Effector memory CD8-positive, alpha-beta T cell (primary cell): ENCODE data around the gene GPATCH2.
"Not testable (repeated sequence)": the region's sequence is repeated elsewhere in the genome, so short reads cannot be mapped to it uniquely, and the experiment has no call there.

ENCODE experiments used
- ATAC-seq: fragments of 150-1000 bp; cut with Tn5 transposase; replicated peaks from 2 replicates; pipeline ENCODE4 v1.10.0; 2021; ENCODE audit warnings: mild to moderate bottlenecking, moderate library complexity
- DNase-seq, 3 experiments: peaks; one replicate each; pipeline ENCODE4 v3.0.0; 2021
- H3K27ac Mint-ChIP-seq, 2 donors: one replicate each; pipeline ENCODE4 v1.8.0; 2022; ENCODE audit warnings: mild to moderate bottlenecking in 2 of 2, mixed read lengths in 2 of 2, moderate library complexity in 2 of 2
- H3K27me3 Mint-ChIP-seq, 2 donors: one replicate each; pipeline ENCODE4 v1.8.0; 2022; ENCODE audit warnings: mixed read lengths in 2 of 2
- H3K36me3 Mint-ChIP-seq: one replicate; pipeline ENCODE4 v1.8.0; 2022; ENCODE audit warnings: mild to moderate bottlenecking, moderate library complexity, mixed read lengths; ENCODE audit not compliant: insufficient read depth
- H3K4me1 Mint-ChIP-seq, 2 donors: one replicate each; pipeline ENCODE4 v1.8.0; 2022; ENCODE audit warnings: low read depth in 2 of 2, mixed read lengths in 2 of 2
- H3K4me3 Mint-ChIP-seq, 2 donors: one replicate each; pipeline ENCODE4 v1.8.0; 2022; ENCODE audit warnings: mild to moderate bottlenecking in 2 of 2, mixed read lengths in 2 of 2, moderate library complexity in 2 of 2
- H3K9me3 Mint-ChIP-seq, 2 donors: one replicate each; pipeline ENCODE4 v1.8.0; 2022; ENCODE audit warnings: mixed read lengths in 2 of 2

GPATCH2 gene

DNA sequence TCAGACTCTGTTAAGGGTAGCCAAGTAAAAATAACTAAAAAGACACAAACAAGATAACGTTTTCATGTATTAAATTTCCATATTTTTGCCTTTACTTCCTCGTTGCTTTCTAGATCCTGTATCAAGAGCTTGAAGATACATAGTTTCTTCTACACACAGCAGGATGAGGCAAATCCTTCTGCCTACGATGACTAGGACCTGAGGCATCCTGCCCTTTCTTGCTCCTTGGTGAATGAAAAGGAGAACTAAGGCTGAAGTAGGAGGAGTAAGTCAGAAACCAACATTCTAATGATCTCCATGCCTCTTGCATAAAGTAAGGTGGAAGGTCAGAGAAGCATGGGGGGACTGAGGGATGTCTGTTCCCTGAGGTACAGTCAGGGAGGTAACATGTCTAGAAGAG is 102.6 kb downstream of the GPATCH2 start:
- DNase-seq (no peak), ATAC-seq (no peak)
- Mint-ChIP-seq H3K36me3 (no peaks in the 10 kb centered on the region), H3K27ac (no peak overlapping the region), H3K27me3 (no peaks in the 10 kb centered on the region), H3K4me3 (no peak overlapping the region), H3K9me3 (peaks cover 0 to 8% of the 10 kb centered on the region in 2 donors), H3K4me1 (peaks cover 0 to 5% of the 10 kb centered on the region in 2 donors)

DNA sequence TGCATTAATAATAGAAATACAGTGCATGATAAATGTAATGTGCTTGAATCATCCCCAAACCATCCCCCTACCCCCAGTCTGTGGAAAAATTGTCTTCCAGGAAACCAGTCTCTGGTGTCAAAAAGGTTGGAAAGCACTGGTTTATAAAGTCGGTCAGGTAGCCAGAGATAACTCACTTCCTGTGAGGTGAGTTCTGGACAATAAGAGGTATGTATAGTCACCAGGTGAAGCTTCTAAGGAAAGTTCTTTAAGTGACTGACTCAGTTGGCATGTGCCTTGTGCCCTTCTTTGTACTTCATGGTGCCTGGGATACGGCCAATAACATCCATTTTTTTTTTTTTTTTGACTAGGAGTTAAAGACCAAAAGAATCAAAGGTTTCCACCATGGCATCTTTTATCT is 103.7 kb downstream of the GPATCH2 start:
- peaks cover 0 to 5% of the 10 kb centered on the region in 2 donors for H3K4me1 Mint-ChIP-seq
- H3K27ac Mint-ChIP-seq = no peak overlapping the region
- peaks cover 0 to 8% of the 10 kb centered on the region in 2 donors for H3K9me3 Mint-ChIP-seq
- ATAC-seq = no peak
- H3K36me3 Mint-ChIP-seq = no peaks in the 10 kb centered on the region
- no peak overlapping the region for H3K4me3 Mint-ChIP-seq
- no peak for DNase-seq
- H3K27me3 Mint-ChIP-seq = no peaks in the 10 kb centered on the region

DNA sequence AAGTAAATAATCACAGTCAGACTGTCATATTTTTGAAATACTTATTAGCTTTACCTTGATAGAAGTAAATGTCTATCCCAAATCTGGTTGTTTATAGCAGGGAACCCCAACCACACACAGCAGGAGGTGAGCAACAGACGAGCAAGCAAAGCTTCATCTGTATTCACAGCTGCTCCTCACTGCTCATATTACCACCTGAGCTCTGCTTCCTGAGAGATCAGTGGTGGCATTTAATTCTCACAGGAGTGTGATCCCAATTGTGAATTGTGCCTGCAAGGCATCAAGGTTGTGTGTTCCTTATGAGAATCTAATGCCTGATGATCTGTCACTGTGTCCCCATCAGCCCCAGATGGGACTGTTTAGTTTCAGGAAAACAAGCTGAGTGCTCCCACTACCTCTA is 104.3 kb downstream of the GPATCH2 start:
- Mint-ChIP-seq H3K9me3 (peaks cover 0 to 8% of the 10 kb centered on the region in 2 donors), H3K4me1 (peaks cover 0 to 5% of the 10 kb centered on the region in 2 donors), H3K4me3 (no peak overlapping the region), H3K27ac (no peak overlapping the region), H3K27me3 (no peaks in the 10 kb centered on the region), H3K36me3 (no peaks in the 10 kb centered on the region)
- no peak for ATAC-seq
- DNase-seq = no peak

DNA sequence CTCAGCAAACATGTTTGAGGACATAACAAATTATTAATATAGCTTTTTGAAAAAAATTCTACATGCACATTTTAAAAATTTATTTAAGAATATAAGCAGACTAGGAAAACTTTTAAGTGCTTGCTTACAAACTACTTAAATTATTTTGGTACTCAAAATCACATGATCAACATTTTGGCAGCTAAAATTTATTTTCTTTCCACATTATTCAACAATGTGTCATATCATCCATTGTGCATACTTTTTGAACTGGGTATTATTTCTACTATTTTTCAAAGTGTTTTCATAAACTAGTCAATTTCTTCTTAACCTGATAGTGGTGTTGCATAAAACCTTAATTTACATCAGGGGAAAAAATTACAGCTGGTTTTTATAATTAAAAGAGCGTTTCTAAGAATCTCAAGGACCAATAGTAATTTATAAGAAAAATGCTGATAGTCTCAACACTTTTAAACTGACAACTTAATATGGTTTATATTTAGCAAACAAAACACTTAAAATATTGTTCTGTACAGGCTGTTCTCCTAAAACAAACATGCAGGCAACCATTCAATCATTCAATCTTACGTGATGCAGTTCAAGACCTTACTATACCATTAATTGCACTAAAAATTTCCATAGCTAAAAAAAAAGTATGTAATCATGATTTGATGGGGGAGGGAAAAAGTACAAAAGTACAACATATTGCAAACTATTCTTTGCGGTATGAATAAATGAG is 105.0 kb downstream of the GPATCH2 start:
- H3K9me3 Mint-ChIP-seq = peaks cover 0 to 8% of the 10 kb centered on the region in 2 donors
- no peaks in the 10 kb centered on the region for H3K27me3 Mint-ChIP-seq
- H3K4me1 Mint-ChIP-seq = peaks cover 0 to 5% of the 10 kb centered on the region in 2 donors
- DNase-seq = no peak
- no peak overlapping the region for H3K27ac Mint-ChIP-seq
- ATAC-seq = no peak
- H3K36me3 Mint-ChIP-seq = no peaks in the 10 kb centered on the region
- H3K4me3 Mint-ChIP-seq = no peak overlapping the region

DNA sequence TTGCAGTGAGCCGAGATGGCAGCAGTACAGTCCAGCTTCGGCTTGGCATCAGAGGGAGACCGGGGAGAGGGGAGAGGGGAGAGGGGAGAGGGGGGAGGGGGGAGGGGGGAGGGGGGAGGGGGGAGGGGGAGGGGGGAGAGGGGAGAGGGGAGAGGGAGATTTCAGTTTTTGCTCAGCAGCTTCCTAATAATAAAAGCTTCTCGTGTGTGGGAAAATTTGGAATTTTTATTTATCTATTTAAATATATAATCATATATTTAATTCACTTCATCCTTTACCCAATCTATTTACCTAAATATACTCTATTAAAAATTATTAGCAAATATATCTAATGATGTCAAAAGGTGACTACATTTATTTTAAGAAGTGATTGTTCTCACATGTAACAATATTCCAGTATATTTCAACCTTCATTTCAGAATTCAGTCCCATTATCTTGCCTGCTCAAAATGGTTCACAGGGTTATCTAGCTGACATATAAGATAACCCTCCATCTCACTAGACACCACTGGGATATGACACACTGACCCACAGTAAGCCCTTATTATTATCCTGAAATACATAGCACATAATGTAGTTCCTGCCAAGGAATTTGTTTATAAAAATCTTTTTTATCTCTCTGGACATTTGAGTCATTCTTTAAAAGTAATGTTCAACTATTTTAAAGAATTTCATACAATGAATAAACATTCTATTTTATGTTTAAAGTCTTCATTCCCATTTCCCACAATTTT is 105.9 kb downstream of the GPATCH2 start:
- peaks cover 0 to 5% of the 10 kb centered on the region in 2 donors for H3K4me1 Mint-ChIP-seq
- no peaks in the 10 kb centered on the region for H3K36me3 Mint-ChIP-seq
- ATAC-seq = no peak
- no peak for DNase-seq
- H3K9me3 Mint-ChIP-seq = peaks cover 0 to 8% of the 10 kb centered on the region in 2 donors
- no peak overlapping the region for H3K27ac Mint-ChIP-seq
- no peaks in the 10 kb centered on the region for H3K27me3 Mint-ChIP-seq
- H3K4me3 Mint-ChIP-seq = no peak overlapping the region

DNA sequence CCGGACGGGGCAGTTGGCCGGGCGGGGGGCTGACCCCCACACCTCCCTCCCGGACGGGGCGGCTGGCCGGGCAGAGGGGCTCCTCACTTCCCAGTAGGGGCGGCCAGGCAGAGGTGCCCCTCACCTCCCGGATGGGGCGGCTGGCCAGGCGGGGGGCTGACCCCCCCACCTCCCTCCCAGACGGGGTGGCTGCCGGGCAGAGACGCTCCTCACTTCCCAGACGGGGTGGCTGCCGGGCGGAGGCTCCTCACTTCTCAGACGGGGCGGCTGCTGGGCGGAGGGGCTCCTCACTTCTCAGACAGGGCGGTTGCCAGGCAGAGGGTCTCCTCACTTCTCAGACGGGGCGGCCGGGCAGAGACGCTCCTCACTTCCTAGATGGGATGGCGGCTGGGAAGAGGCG is 107.0 kb downstream of the GPATCH2 start:
- not testable (repeated sequence) for H3K4me1 Mint-ChIP-seq, H3K27me3 Mint-ChIP-seq, DNase-seq, ATAC-seq, H3K9me3 Mint-ChIP-seq, H3K27ac Mint-ChIP-seq, H3K4me3 Mint-ChIP-seq, H3K36me3 Mint-ChIP-seq

DNA sequence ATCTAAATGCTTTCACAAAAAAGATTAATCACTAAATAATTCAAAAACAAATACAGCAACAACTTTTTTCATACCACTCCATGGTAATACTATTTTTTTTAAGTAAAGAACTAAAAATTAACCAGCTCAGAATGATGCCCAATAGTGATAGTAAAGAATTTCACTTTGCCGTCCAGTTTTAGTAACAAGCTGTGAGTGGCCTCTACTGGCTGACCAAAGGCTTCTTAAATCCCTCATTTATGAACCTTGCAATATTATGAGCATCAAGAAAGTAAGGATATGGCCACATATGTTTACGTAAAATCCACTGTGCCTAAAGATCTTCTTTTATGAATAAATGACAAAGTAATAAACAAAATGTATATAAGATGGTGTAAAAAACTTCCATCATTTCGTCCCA is 108.6 kb downstream of the GPATCH2 start:
- H3K4me1 Mint-ChIP-seq = no peaks in the 10 kb centered on the region
- DNase-seq = no peak
- no peaks in the 10 kb centered on the region for H3K9me3 Mint-ChIP-seq
- no peaks in the 10 kb centered on the region for H3K27me3 Mint-ChIP-seq
- H3K36me3 Mint-ChIP-seq = no peaks in the 10 kb centered on the region
- no peak overlapping the region for H3K27ac Mint-ChIP-seq
- H3K4me3 Mint-ChIP-seq = no peak overlapping the region
- ATAC-seq = no peak

DNA sequence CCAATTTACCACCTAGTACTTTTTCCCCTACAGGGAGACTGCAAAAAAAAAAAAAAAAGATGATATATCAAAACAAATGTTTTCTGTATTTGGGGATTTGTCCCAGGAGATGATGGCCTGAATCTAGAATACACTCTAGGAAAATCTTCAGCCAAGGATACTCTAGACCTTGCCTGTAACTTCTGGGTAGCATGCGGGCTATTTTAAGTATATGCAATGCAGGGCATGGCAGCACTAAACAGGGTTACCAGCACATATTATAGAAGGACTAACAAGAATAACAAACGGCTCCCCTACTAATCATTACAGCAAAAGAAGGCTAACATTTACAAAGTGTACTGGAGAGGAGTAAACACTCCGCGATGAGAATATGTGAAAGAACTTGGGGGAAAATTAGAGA is 109.6 kb downstream of the GPATCH2 start:
- Mint-ChIP-seq H3K27ac (no peak overlapping the region), H3K9me3 (no peaks in the 10 kb centered on the region), H3K36me3 (no peaks in the 10 kb centered on the region), H3K27me3 (no peaks in the 10 kb centered on the region), H3K4me1 (no peaks in the 10 kb centered on the region), H3K4me3 (no peak overlapping the region)
- DNase-seq (no peak), ATAC-seq (no peak)

DNA sequence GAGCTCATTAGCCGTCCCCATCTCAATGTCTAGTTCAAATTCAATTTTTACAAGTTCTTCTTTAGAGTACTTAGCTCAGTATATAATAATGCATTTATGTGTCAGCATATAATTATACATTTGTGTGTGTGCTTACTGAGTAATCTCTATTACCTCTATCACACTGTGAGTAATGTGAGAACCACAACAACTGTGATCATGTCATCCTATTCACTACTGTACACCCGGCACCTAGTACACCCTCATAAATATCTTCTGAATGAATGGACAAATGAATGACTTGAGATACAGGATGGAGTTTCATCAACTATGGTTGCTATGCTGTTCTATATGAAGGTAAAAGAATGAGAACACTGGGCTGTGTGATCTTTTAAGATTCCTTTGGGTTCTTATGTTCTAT is 124.0 kb downstream of the GPATCH2 start:
- H3K27me3 Mint-ChIP-seq = no peaks in the 10 kb centered on the region
- no peaks in the 10 kb centered on the region for H3K36me3 Mint-ChIP-seq
- no peaks in the 10 kb centered on the region for H3K4me1 Mint-ChIP-seq
- no peaks in the 10 kb centered on the region for H3K9me3 Mint-ChIP-seq
- ATAC-seq = no peak
- no peak for DNase-seq
- no peak overlapping the region for H3K27ac Mint-ChIP-seq
- H3K4me3 Mint-ChIP-seq = no peak overlapping the region

DNA sequence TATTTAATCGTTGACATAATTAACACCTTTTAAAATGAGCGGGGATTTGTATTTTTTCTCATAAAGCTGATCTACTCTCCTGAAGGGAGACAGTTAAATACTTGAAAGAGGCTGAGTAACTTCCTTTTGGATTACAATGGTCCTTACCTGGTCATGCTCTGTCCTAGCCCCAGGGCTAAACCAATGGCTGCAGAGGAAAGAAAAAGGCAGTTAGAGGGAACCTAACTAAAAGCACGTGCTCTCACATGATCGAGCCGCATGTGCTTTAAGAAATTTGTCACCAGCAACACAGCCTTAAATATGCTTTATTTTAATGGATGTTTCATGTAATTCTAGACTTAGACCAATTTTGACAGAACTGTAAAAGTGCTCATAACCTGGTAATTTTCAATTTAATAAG is 132.7 kb downstream of the GPATCH2 start:
- no peak overlapping the region for H3K4me3 Mint-ChIP-seq
- ATAC-seq (no peak), DNase-seq (no peak)
- no peaks in the 10 kb centered on the region for H3K4me1 Mint-ChIP-seq
- no peaks in the 10 kb centered on the region for H3K36me3 Mint-ChIP-seq
- H3K27ac Mint-ChIP-seq = no peak overlapping the region
- no peaks in the 10 kb centered on the region for H3K27me3 Mint-ChIP-seq
- no peaks in the 10 kb centered on the region for H3K9me3 Mint-ChIP-seq

DNA sequence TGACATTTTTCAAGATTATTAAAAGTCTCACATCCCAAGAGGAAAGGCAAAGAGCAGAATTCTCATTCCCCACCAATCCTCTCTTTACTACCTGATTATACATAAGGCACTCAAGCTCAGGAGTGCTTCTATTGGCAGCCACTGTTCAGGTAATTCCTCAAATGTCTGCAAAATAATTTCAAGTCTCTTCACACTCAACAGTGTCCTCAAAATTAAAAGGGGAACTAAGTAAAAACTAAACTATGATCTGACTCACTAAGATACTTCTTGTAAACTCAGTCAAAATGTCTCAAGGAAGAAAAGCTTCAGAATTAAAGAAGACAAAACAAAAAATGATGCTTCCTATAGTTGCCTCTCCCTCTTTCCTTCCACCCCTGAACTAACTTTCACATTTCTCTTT is 135.6 kb downstream of the GPATCH2 start:
- Mint-ChIP-seq H3K27me3 (no peaks in the 10 kb centered on the region), H3K9me3 (no peaks in the 10 kb centered on the region), H3K4me3 (no peak overlapping the region), H3K36me3 (no peaks in the 10 kb centered on the region), H3K4me1 (no peaks in the 10 kb centered on the region), H3K27ac (no peak overlapping the region)
- DNase-seq = no peak
- ATAC-seq = no peak

DNA sequence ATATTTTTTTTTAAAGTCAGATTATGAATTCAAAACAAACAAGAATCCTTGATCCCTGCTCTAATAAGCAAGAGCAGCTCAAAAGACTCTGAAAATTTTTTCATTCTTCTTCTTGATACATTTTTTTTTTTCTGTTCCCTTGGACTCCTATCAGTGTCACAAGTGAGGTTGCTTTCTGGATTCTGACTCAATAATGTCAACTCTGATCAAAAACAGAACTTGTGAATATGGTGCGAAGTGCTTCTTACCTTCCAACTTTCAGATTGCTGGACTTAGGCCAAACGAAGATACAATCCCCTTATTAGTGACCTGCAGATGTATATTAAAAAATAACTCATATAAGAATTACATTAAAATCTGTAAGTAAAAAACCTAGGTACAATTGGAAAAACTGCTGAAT is 136.1 kb downstream of the GPATCH2 start:
- DNase-seq (no peak), ATAC-seq (no peak)
- H3K9me3 Mint-ChIP-seq = no peaks in the 10 kb centered on the region
- H3K36me3 Mint-ChIP-seq = no peaks in the 10 kb centered on the region
- no peaks in the 10 kb centered on the region for H3K27me3 Mint-ChIP-seq
- H3K4me1 Mint-ChIP-seq = no peaks in the 10 kb centered on the region
- H3K27ac Mint-ChIP-seq = no peak overlapping the region
- H3K4me3 Mint-ChIP-seq = no peak overlapping the region

DNA sequence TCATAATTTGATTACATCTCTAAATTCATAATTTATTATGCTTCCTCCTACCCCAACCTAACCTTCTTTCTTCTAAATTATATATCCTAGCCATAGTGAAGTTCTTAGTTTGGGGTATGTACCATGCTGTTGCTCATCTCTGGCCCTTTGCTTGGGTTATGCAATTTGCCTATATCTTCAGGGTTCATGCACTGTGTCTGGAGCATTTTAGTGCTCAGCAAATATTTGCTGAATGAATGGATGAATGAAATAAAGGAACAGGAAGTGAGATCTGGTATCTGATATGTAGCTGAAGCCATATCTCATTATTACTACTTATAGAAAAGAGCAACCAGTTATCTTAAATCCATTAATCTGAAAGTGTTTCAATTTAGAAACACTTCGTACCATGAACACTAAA is 137.6 kb downstream of the GPATCH2 start:
- no peaks in the 10 kb centered on the region for H3K27me3 Mint-ChIP-seq
- H3K9me3 Mint-ChIP-seq = no peaks in the 10 kb centered on the region
- ATAC-seq (no peak), DNase-seq (no peak)
- H3K27ac Mint-ChIP-seq = no peak overlapping the region
- H3K4me1 Mint-ChIP-seq = no peaks in the 10 kb centered on the region
- no peaks in the 10 kb centered on the region for H3K36me3 Mint-ChIP-seq
- no peak overlapping the region for H3K4me3 Mint-ChIP-seq

DNA sequence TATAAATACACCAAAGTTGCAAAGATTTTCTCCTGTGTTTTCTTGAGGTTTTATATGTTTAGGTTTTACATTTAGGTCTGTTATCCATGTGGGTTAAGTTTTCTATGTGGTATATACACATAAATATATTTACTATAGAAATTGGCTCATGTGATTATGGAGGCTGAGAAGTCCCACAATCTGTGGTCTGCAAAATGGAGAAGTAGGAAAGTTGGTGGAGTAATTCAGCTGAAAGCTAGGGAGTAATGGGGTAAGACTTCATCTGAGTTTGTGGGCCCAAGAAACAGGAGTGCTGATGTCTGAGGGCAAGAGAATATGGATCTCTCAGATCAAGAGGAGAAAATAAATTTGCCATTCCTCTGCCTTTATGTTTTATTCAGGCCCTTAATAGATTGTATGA is 146.0 kb downstream of the GPATCH2 start:
- no peak for ATAC-seq

More for the DNA sequence above, 146.0 kb downstream of the GPATCH2 start:
- H3K4me1 Mint-ChIP-seq = peaks cover 14% of the 10 kb centered on the region in 2 donors
- no peaks in the 10 kb centered on the region for H3K9me3 Mint-ChIP-seq
- no peak overlapping the region for H3K4me3 Mint-ChIP-seq
- no peak for DNase-seq
- H3K36me3 Mint-ChIP-seq = no peaks in the 10 kb centered on the region
- H3K27ac Mint-ChIP-seq = no peak overlapping the region
- H3K27me3 Mint-ChIP-seq = no peaks in the 10 kb centered on the region
